ENCODE measurements around the gene ABCA3. TPM values are rescaled to one million over a fixed set of nuclear protein-coding genes. Genes with fewer than 3 reads are reported as not detected.

The ABCA3 gene
- total and polyA plus RNA-seq, 2 of the 8 experiments (the other 6 are each of a cell fraction or from before 2014, with no cell fraction given), result 5.7 to 7.9 TPM

DNA sequence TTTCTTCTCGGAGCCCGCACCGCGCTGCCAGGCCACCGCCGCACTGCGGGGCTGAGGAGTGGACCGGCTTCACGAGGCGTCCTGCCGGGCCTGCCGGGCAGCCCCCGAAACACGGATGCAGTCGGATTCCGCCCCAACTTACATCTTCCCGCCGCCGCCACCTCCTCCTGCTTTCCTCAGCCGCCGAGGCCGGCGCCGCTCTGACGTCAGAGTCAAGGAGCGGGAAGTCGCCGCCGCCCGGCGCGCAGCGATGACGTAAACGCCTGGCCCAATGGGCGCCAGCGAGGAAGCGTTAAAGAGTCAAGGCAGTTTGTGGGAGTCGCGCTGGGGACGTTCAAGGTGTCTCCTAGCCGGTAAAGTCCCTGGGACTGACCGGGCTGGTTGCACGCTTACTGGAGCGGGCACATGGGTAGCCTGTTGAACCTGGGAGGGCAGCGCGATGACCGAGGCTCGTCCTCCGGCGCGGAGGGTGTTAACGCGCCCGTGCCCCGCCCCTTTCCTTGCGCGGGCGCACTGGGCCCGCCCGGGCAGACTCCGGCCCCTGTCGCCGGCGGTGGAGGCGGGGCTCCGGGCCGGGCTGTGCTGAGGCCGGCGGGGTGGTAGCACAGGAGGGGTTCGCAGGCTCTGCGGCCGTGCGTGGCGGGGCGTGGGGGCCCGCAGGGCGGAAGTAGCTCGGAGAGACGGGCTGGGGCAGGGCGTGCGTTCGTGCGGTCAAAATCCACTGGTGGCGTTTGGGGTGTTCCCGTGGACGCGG, 72.4 kb downstream of the ABCA3 start, which contains the start of gene RNPS1 (continued):
- TF ChIP-seq, protein P1, sequence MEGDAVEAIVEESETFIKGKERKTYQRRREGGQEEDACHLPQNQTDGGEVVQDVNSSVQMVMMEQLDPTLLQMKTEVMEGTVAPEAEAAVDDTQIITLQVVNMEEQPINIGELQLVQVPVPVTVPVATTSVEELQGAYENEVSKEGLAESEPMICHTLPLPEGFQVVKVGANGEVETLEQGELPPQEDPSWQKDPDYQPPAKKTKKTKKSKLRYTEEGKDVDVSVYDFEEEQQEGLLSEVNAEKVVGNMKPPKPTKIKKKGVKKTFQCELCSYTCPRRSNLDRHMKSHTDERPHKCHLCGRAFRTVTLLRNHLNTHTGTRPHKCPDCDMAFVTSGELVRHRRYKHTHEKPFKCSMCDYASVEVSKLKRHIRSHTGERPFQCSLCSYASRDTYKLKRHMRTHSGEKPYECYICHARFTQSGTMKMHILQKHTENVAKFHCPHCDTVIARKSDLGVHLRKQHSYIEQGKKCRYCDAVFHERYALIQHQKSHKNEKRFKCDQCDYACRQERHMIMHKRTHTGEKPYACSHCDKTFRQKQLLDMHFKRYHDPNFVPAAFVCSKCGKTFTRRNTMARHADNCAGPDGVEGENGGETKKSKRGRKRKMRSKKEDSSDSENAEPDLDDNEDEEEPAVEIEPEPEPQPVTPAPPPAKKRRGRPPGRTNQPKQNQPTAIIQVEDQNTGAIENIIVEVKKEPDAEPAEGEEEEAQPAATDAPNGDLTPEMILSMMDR (IDR thresholded peaks at IDR 0.05; ENCODE audit: control extremely low read depth in 1 of 3, insufficient read depth in 1 of 3, low read depth in 1 of 3, low read length in 3 of 3), result no peak
- peak; percentile 54; the same call in 1 of the 2 replicates for TF ChIP-seq BRCA1 (IDR thresholded peaks at IDR 0.05; ENCODE audit: low read depth, low read length)
- no peak for TF ChIP-seq SIX5 (IDR thresholded peaks at IDR 0.05; ENCODE audit: low read depth, low read length)
- no peak for TF ChIP-seq TEAD4 (IDR thresholded peaks at IDR 0.05; ENCODE audit: low read depth, low read length)
- TF ChIP-seq KDM1A (IDR thresholded peaks at IDR 0.05; ENCODE audit: borderline replicate concordance, low read length), result no peak
- TF ChIP-seq JUN (IDR thresholded peaks at IDR 0.05; ENCODE audit: low read depth, low read length), result no peak
- TF ChIP-seq RXRA (IDR thresholded peaks at IDR 0.05; ENCODE audit: insufficient read depth, low read depth, low read length), result no peak
- TF ChIP-seq ASH2L (IDR thresholded peaks at IDR 0.05; ENCODE audit: low read length), result peak; percentile 55
- TF ChIP-seq, protein P2, sequence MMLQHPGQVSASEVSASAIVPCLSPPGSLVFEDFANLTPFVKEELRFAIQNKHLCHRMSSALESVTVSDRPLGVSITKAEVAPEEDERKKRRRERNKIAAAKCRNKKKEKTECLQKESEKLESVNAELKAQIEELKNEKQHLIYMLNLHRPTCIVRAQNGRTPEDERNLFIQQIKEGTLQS (IDR thresholded peaks at IDR 0.05; ENCODE audit: insufficient read depth, low read depth, low read length), result peak; percentile 95
- peak; percentile 9 to 93; a peak in 2 of 4 replicates for TF ChIP-seq SIN3A (conservative IDR thresholded peaks at IDR 0.05 in 1 of 2, IDR thresholded peaks at IDR 0.05 in 1 of 2; ENCODE audit: low read depth in 1 of 2, low read length in 2 of 2)
- TF ChIP-seq CREB1 (IDR thresholded peaks at IDR 0.05), result peak; percentile 100
- peak; percentile 98 for TF ChIP-seq POLR2AphosphoS5 (IDR thresholded peaks at IDR 0.05; ENCODE audit: low read depth, low read length)
- no peak for TF ChIP-seq RNF2 (IDR thresholded peaks at IDR 0.05; ENCODE audit: borderline replicate concordance, low read depth, low read length, missing control alignments, poor library complexity, severe bottlenecking)
- no peak for TF ChIP-seq FOSL1 (IDR thresholded peaks at IDR 0.05; ENCODE audit: insufficient read depth, low read depth, low read length)
- TF ChIP-seq CHD1 (IDR thresholded peaks at IDR 0.05; ENCODE audit: low read depth, low read length), result no peak
- peak; percentile 67; the same call in 1 of the 2 replicates for TF ChIP-seq RBBP5 (IDR thresholded peaks at IDR 0.05; ENCODE audit: borderline replicate concordance, low read depth, low read length)
- TF ChIP-seq ZNF274 (IDR thresholded peaks at IDR 0.05; ENCODE audit: borderline replicate concordance, extremely low read depth, low read length), result no peak

Data from H1 (cell line).